Measurements from ENCODE around the gene DEFB132. TPM values are rescaled to one million over a fixed set of nuclear protein-coding genes. Genes with fewer than 3 reads are reported as not detected.

Gene DEFB132
- total RNA-seq, 4 donors from 2014 or later = 0.34 TPM; not detected in 3

DNA sequence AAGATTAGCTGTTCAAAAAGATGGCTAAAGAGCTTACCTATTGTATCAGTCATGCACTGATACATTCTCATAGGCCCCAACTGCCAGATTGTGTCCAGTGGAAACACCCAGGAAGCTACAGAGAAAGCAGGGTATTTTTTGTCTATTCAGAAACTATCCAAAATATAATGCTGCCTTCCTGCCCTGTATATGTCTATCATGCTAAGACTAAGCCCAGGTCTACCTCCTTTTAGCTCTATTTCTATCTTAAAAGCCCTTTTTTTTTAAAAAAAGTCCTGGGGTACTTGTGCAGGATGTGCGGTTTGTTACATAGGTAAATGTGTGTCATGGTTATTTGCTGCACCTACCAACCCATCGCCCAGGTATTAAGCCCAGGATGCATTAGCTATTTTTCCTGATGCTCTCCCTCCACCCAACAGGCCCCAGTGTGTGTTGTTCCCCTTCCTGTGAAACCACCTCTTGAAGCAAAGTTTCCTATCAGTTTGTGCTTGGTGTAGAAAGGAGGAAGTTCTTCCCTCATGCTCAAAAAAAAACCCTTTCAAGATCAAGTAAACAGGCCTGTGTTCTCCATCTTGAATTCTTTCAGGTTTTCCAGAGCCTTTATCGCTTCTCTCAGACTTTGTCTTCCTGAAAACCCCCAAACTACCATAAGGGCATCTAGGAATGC is 30.0 kb upstream of the DEFB132 start:
- Histone ChIP-seq H3K4me3 (no peak overlapping the region), H3K4me1 (no peaks in the 10 kb centered on the region), H3K36me3 (no peaks in the 10 kb centered on the region), H3K27ac (no peak overlapping the region), H3K27me3 (peaks cover 8% of the 10 kb centered on the region), H3K9me3 (no peaks in the 10 kb centered on the region)
- no peak for DNase-seq (ENCODE audit: low spot score in 2 of 2)
- WGBS = 69% methylated on average over 3 of the region's 3 CpGs
- TF ChIP-seq, protein P1, sequence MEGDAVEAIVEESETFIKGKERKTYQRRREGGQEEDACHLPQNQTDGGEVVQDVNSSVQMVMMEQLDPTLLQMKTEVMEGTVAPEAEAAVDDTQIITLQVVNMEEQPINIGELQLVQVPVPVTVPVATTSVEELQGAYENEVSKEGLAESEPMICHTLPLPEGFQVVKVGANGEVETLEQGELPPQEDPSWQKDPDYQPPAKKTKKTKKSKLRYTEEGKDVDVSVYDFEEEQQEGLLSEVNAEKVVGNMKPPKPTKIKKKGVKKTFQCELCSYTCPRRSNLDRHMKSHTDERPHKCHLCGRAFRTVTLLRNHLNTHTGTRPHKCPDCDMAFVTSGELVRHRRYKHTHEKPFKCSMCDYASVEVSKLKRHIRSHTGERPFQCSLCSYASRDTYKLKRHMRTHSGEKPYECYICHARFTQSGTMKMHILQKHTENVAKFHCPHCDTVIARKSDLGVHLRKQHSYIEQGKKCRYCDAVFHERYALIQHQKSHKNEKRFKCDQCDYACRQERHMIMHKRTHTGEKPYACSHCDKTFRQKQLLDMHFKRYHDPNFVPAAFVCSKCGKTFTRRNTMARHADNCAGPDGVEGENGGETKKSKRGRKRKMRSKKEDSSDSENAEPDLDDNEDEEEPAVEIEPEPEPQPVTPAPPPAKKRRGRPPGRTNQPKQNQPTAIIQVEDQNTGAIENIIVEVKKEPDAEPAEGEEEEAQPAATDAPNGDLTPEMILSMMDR (IDR thresholded peaks at IDR 0.05) = no peak
- TF ChIP-seq POLR2A (IDR thresholded peaks at IDR 0.05) (no peak), POLR2AphosphoS5 (IDR thresholded peaks at IDR 0.05) (no peak), EP300 (IDR thresholded peaks at IDR 0.05) (no peak)

DNA sequence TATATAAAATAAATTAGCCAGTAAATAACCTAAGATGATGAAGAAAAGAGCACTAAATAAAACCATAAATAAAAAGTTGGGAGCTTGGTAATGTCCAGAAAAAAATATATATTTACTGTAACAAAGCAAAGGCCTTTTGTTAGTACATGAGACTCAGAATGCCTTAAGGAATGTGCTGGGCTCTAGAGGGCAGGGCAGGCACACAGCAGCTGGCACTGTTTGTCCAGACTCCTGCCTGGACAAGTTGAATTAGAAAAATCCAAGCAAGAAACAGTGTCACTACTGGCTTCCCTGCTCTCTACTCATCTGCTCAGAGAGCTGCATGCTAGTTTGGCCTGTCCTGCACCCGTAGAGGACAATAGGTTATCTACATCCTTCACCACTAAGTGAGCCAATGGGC is 21.6 kb upstream of the DEFB132 start:
- Histone ChIP-seq H3K36me3 (no peaks in the 10 kb centered on the region), H3K27ac (no peak overlapping the region), H3K4me3 (no peak overlapping the region), H3K9me3 (no peaks in the 10 kb centered on the region), H3K4me1 (peaks cover 5% of the 10 kb centered on the region), H3K27me3 (peaks cover 4% of the 10 kb centered on the region)
- DNase-seq (ENCODE audit: low spot score in 2 of 2) = no peak
- TF ChIP-seq EP300 (IDR thresholded peaks at IDR 0.05) = no peak
- no peak for TF ChIP-seq POLR2AphosphoS5 (IDR thresholded peaks at IDR 0.05)
- no peak for TF ChIP-seq POLR2A (IDR thresholded peaks at IDR 0.05)
- TF ChIP-seq, protein P1 (IDR thresholded peaks at IDR 0.05) = no peak
- 56% methylated on average over 1 of the region's 1 CpG for WGBS

DNA sequence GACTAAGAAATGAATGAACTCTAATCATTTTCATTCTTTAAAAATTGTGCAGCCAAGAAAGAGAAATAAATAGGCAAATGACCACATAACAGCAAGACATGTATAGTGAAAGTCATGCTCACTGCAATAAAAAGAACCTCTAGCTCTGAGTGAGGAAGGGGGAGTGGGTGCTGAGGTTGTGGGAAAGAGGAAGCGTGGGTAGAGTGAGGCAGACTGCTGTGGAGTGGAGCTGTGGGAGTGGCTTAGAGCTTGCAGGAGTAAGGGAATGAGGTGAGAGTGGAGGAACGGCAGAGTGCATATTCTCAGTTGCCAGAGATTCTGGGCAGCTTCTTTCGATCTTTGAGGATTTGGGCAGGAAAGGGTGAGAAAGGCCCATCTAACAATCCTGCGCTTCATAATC is 20.0 kb upstream of the DEFB132 start:
- WGBS = 47% methylated on average over 4 of the region's 4 CpGs
- peaks cover 5% of the 10 kb centered on the region for H3K4me1 ChIP-seq
- no peak overlapping the region for H3K4me3 ChIP-seq
- H3K27ac ChIP-seq = no peak overlapping the region
- H3K36me3 ChIP-seq = no peaks in the 10 kb centered on the region
- DNase-seq (ENCODE audit: low spot score in 2 of 2) = no peak
- H3K9me3 ChIP-seq = no peaks in the 10 kb centered on the region
- H3K27me3 ChIP-seq = peaks cover 4% of the 10 kb centered on the region
- TF ChIP-seq, protein P1 (IDR thresholded peaks at IDR 0.05) = no peak
- no peak for TF ChIP-seq POLR2A (IDR thresholded peaks at IDR 0.05)

DNA sequence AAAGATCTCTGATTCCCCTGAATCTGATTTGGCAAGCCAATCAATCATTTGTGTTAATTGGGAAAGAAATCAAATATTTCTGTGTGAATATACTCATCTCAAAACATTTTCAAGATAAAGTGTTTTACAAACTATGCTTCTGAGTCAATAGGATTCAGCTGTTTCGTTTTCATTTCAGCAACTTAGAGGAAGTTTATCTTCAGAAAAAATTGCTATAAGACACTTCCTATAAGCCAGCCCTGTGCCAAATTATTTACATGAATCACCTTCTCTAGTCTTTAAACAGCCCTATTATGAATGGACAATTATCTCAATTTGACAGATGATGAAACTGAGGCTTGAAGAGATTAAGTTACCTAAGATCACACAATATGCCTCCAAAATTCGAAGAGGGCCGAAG is 19.6 kb upstream of the DEFB132 start:
- TF ChIP-seq, protein P1 (IDR thresholded peaks at IDR 0.05) = no peak
- TF ChIP-seq POLR2A (IDR thresholded peaks at IDR 0.05) (no peak), POLR2AphosphoS5 (IDR thresholded peaks at IDR 0.05) (no peak)
- Histone ChIP-seq H3K4me1 (peaks cover 5% of the 10 kb centered on the region), H3K27ac (no peak overlapping the region), H3K9me3 (no peaks in the 10 kb centered on the region), H3K27me3 (peaks cover 4% of the 10 kb centered on the region), H3K4me3 (no peak overlapping the region), H3K36me3 (no peaks in the 10 kb centered on the region)
- 65% methylated on average over 3 of the region's 3 CpGs for WGBS
- DNase-seq (ENCODE audit: low spot score in 2 of 2) = no peak

DNA sequence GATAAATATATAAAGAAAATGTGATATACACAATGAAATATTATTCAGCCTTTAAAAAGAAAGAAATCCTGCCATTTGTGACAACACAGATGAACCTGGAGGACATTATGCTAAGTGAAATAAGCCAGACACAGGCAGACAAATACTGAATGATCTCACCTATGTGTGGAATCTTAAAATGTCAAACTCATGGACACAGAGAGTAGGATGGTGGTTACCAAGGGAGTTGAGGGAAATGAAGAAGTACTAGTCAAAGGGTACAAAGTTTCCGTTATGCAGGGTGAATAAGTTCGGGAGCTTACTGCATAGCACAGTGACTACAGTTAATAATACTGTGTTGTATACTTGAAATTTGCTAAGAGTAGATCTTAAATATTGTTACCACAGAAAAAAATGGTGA is 14.6 kb upstream of the DEFB132 start:
- 89% methylated on average over 2 of the region's 2 CpGs for WGBS
- TF ChIP-seq, protein P1 (IDR thresholded peaks at IDR 0.05) = no peak
- TF ChIP-seq POLR2A (IDR thresholded peaks at IDR 0.05) = no peak
- TF ChIP-seq EP300 (IDR thresholded peaks at IDR 0.05) = no peak
- no peak for TF ChIP-seq POLR2AphosphoS5 (IDR thresholded peaks at IDR 0.05)
- no peaks in the 10 kb centered on the region for H3K36me3 ChIP-seq
- peaks cover 4% of the 10 kb centered on the region for H3K27me3 ChIP-seq
- H3K27ac ChIP-seq = no peak overlapping the region
- no peaks in the 10 kb centered on the region for H3K9me3 ChIP-seq
- DNase-seq (ENCODE audit: low spot score in 2 of 2) = no peak
- no peak overlapping the region for H3K4me3 ChIP-seq
- H3K4me1 ChIP-seq = no peaks in the 10 kb centered on the region

Measured in suprapubic skin (tissue), 4 donors.